SH-SY5Y (cell line): ENCODE results near the gene ZFPM1.

Source experiments
- GATA2 ChIP-seq: IDR thresholded peaks from 2 replicates; pipeline ENCODE4 v1.6.1; 2011; ENCODE audit warnings: mild to moderate bottlenecking, low read depth, low read length
- GATA3 ChIP-seq: IDR thresholded peaks from 2 replicates; pipeline ENCODE4 v1.6.1; 2011; ENCODE audit warnings: low read depth, mild to moderate bottlenecking, low read length, moderate library complexity

GRCh38 chr16:88452482-88453216 is 431 bp upstream of the ZFPM1 start:
- TF ChIP-seq GATA2, result no peak
- no peak for TF ChIP-seq GATA3
